Tongue (tissue), 2 donors: ENCODE results near the gene KCNH8. TPM values are rescaled to one million over a fixed set of nuclear protein-coding genes. Genes with fewer than 3 reads are reported as not detected.

Source experiments
- DNase-seq: peaks from one replicate; pipeline ENCODE4 v3.0.0-alpha.2; 2015
- total RNA-seq: library from RNA; depleted of rRNA; stranded (reverse); fragments of >200 nt; gene quantifications from one replicate; pipeline ENCODE4 v1.2.3, GENCODE V29; 2014

Gene KCNH8
- total RNA-seq, 1 donor from 2014 or later: 0.21 TPM

DNA sequence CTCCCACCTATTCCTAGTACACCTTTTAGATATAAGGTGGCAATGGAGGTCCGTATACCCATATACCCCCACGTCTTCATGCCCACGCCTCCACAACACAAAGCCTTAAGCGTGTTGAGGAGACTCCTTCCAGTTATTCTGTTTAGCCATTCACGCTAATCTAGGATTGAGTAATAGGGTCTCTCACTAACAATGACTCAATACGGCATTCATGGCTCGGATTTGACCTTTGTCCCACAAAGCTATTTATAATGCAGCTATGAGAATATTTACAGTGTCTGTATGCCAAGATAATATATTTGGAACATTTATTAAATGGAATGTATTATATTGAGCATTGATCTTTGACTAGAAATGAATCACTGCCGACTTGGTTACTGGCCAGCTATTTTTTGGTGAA is 215.8 kb downstream of the KCNH8 start:
- DNase-seq: no peak

DNA sequence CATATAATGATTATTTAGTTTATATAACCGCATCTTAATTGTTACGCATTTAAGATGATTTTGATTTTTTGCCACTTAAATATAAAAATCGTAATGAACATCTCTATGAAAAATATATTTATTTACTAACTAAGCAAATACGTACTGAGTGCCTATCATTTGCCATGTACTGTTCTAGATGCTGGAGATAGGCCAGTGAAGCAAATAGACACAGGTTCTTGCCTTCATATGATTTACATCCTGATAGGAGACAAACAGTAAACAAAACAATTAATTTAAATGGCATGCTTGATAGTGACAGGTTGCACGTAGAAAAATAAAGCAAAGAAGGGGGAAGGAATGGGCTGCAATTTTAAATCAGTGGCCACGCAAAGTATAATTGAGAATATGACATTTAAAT is 217.2 kb downstream of the KCNH8 start:
- DNase-seq: no peak

DNA sequence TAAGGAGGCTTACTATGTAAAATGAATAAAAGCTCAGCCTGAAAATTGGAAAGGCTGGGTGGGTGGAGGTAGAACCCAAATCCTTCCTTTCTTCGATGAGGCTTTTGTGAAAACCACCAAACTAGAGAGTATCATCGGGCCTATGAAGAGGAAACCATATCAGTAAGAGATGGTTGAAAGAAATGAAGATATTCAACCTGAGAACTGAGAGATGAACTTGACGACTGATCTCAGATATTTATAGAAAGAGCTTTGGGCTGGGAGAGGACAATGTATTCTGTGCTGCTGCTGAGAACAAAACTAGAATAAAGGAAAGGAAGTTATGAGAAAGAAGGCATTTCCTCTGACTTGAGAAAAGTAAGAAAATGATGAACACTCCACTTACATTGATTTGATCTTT is 236.6 kb downstream of the KCNH8 start:
- no peak for DNase-seq

DNA sequence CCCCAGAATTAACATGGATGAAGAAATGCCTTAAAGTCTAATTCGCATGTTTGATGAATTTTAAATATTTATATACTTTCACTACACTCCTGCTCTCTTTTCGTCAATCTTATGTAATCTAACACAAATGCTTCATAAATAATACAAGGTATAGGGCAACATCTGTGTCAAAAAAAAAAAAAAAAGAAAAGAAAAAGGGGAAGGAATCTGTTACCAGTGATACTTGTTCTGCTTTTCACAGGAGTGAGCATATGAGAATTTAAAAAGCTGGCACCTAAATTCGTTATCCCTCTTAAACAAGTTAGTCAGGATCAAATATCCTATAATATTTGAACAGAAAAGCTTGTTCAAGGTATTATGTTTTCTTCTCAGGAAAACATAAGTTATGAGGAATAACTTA is 243.8 kb downstream of the KCNH8 start:
- DNase-seq: no peak

DNA sequence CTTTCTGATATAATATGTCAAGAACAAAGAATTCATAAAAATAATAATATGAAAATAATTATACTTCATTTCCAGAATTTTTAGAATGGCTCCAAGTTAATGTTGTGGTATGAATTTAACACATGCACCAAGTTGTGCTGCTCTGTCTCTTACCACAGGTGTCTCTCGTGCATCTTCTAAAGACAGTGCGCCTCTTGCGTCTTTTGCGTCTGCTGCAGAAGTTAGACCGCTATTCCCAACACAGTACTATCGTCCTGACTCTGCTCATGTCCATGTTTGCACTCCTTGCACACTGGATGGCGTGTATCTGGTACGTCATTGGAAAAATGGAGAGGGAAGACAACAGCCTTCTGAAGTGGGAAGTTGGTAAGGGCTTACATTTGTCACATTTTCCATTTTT is 246.6 kb downstream of the KCNH8 start:
- DNase-seq: no peak

DNA sequence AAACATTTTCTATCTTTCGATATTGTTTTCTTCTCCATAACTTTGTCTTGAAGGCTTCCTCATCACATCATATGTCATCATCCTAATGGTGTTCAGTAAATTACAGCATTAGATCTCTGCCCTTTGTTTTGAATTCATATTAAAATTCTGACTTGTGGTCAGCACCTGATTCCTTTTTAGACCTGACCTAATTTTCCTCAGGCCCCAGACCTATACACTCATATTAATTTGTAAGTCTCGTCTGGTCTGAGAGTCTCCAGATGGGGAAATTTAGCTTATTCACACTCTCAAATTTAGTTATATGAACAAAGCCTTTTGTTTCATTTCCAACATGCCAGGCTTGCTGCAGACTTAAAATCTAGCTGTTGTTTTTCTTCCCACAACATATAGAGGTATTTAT is 248.4 kb downstream of the KCNH8 start:
- no peak for DNase-seq

DNA sequence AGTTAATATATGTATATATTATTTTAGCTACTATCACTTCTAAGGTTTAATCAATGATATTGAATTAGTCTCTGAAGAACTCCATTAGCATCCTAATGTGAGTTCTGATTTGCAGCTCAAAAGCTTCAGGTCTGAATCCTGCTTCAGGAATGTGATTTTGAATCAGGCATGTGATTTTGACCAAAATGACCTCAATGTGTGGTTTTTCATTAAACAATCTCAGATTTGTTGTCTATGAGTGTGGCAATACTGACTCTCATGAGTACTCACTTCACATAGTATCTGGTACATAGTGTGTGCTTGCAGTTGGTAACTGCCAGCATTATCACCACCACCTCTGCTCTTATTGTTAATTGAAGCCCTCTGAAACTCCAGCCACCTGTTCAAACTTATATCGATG is 251.0 kb downstream of the KCNH8 start:
- DNase-seq: no peak

DNA sequence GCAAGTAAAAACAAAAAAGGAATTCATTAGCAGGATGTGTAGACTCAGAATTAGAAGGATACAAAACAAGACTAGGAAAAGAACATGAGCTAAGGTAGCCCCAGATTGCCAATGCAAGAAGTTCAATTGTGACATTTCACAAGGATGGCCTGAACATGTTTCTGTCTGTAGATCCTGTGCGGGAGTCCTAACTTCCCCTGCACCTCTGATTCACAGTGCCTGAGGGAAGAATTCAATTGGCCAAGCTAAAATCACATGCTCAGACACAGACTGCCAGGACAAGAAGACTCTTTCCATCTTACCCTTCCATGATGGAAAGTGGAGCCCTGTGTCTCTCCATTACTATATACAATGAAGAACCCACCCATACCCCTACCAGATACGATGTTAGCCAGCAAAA is 251.5 kb downstream of the KCNH8 start:
- no peak for DNase-seq

DNA sequence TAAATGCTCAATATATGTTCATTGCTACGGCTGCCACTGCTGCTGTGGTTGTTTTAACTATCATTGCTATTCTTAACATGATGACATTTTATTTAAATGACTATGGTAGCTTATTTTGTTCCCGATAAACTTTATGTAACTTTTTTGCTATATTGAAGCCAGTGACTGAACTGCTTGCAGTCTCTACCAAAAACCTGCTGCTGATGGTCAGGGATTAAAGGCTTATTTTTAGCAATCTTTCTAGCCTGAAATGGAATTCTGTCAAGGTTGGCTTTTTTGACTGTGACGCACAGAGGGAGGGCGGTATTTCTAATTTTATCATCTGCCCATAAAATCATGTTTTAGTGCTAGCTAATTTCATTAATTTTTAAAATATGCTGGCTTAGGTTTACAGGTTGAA is 271.8 kb downstream of the KCNH8 start:
- no peak for DNase-seq

DNA sequence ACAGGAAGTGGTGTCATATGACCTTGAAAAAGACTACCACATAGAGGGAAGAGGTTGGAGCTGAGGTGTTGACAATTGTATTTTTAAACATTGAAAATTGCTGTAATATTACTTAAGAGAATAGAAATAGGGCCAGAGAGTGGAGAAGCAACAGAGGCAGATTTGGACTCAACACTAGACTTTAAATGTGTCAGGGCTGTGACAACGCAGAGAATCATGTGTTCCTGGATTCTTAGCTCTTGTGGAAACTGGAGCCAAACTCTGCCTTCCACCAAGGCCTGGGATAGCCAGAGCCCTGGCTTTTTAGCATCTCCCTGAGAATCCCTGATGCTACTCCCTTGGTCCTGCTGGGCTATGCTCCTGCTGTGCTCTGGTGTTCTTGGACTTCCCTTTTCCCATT is 277.5 kb downstream of the KCNH8 start:
- DNase-seq: no peak

DNA sequence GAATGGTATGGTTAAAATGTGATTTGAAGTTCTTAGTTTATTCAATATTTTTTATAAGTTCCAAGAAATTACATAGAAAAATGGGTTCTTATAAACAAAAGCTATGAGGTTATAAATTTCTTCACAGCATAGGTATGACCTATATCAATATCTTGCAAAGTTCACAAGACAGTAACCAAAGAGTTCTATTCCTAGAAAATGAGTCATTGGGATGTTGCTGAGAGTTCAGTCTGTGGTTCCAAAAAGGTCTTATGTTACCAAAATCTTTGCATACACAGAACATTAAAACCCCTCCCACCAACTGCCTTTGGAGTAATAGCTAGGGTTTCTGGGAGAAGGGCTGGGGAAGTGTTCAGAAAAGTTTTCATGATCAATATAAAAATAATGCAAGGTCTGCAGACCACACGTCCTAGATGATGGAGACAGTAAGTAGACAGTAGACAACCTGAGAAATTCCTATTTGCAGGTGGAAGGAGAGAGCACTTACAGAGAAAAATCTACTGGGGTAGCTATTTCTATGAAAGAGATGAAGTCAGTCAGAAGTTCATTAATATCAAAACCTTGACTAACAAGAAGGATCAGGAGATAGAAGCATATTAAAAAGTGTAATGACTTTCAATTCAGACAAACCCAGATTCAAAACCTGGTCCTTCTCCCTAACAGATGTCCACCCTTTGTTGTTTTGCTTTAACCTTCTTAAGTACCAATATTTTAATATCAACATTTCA is 279.3 kb downstream of the KCNH8 start:
- no peak for DNase-seq

DNA sequence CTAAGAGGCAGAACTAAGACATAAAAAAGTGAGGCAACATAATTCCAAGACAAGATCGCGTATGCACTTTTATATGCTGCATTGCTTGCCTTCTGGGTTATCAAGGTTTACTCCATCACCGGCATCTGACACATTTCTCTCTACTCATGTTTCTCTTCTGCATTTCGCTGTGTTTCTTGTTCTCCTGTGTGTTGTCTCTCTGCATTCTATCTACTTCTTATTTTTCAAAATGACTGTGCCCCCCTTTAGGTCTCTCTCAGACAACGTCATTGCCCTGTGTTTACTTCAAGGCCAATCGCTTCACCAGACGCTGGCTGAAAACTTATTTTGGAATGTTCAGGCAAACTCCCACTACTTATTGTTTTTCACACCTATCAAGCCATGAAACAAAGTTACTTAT is 280.4 kb downstream of the KCNH8 start:
- DNase-seq: no peak

DNA sequence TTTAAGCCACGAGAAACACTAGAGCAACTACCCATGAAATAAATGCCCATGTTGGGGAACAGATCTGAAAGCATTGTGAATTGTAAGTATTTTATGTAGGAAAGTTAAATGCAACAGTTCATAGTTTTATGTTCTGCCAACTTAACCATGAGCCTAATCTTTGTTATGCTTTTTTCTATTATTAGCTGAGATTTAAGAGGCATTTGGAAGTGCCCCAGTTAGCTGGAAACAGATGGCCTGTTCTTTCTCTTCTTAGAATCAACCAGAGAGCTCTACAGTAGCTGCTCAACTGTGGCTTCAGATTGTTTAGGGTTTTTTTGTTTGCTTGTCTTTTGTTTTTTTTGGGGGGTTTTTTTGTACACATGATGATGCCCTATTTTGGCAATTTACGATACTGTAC is 284.4 kb downstream of the KCNH8 start:
- peak; percentile 52 for DNase-seq

DNA sequence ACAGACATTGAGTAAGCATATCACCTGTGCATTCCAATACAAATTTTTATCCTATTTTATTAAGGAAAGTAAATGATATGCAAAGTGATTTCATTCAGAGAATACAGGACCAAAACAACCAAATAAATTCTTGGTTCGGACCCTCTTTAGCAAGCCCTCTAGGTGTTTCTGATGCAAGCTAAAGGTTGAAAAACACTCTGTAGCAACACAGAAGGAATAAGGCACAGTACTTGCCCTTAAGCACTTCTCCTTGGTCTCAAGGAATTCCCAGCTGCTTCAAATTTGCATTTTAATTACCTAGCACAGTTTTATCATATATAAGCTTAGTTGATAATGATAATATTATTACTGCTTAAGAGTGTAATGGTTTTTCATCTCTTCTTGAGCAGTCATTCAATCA is 288.4 kb downstream of the KCNH8 start:
- DNase-seq: no peak

DNA sequence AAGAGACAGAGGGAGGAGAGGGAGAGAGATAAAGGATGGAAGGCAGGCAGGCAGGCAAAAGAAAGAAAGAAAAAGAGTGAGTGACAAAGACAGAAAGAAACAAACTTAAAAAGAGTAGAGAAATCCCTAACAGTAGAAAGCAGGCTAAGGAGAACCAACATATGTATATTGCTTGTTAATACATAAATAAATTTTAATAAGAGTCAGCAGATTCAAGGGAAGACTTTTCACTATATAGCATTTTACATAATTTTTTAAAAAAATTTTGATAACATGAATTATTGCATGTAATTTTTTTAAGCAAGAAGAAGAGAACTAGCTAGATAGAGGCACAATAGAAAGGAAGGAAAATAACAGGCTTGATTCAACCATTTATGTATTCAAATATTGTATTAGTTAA is 291.6 kb downstream of the KCNH8 start:
- DNase-seq: no peak

DNA sequence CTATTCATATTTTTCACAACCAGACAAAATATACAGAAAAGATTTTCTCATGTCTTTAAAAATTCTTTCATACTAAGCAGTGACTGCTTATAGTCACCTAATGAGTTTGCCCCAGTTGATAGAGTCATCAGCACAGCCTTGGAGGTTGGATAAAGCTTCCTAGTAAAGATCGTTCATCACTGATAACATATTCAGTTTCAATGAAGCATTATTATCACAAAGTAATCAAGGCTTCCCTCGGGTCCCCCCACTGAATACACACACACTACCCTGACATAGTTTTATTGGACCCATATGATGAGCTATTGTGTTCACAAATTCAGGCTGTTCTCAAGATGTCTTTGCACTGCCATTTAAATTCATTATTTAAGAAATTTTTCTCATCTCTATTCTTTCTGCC is 297.8 kb downstream of the KCNH8 start:
- DNase-seq: no peak

DNA sequence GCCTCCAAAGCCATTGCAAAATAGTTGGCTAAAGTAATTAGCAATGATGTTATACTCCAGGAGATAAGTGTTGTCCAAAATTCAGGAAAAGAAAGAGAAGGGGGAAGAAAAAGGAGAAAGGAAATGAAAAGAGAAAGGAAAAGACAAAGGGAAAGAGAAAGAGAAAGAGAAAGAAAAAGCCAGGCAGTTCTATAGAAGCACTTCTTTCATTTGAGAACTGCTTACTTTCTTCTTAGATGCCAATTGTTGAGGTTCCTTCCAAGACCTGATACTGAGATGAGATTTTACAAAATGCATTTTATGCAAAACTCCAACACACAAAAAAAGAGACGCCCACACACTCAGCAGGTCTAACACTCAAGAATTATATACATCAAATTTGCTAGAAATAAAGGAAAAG is 298.4 kb downstream of the KCNH8 start:
- DNase-seq: no peak

DNA sequence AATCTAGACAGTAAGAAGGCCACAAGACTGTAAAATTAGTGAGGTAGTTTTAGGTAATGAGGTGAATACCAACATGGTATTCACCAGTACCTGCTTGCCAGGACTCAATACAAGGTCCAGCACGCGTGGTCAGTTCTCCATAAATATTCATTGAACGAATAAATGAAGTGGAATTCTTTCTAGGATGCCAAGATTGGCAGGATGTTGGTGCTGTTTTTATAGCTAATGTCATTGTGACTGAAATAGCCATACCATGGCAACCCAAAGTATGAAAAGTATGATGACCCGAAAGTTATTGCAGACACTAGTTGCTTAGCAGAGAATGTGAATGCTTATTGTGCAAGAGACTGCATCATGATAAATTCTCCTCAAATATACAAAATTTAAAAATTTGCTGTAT is 307.2 kb downstream of the KCNH8 start:
- no peak for DNase-seq

DNA sequence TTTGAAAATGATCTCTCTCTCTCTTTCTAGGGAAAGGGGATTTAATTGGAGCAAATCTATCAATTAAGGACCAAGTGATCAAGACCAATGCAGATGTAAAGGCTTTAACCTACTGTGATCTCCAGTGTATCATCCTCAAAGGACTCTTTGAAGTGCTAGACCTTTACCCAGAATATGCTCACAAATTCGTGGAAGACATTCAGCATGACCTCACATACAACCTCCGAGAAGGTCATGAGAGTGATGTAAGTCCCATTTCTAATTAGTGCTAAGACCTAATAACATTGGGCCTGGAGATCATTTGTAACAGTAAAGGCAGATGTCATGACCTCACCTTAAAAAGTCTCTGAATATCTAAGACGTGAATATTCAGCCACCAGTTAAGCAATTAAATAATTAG is 308.4 kb downstream of the KCNH8 start:
- DNase-seq: no peak

DNA sequence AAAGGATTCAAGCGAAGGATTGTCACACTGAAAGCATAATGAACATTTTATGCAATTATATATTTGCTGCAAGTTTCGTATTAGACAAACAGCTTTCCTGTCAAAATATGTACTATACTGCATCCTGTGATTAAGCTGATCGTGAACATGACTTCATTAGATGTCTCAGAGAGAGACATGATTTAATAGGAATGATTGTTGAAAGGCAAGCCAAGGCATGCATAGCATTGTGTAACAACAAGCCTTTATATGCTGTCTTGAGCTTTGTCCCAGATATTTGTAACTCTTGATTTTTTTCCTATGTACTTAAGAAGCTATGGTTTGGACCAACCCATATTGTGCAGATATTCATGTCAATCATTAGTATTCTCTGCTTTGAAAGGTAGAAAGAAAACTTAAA is 309.1 kb downstream of the KCNH8 start:
- peak; percentile 7 for DNase-seq

DNA sequence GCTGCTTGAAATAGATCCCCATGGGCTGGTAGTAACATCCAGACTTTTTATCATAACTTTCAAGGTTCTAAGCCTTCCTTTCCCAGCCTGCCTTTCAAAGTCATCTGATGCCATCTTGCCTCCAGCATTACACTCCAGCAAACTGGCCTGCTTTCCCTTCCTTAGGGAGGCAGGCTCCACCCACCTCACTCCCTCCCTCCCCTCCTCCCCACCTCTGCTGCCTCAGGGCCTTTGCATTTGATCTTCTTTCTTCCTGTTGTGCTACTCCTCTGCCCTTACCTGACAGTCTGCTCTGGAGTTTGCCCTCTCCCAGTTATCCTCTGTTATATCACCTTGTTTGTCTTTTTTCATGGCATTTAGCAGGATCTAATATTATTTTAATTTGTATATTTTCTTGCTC is 319.5 kb downstream of the KCNH8 start:
- no peak for DNase-seq

DNA sequence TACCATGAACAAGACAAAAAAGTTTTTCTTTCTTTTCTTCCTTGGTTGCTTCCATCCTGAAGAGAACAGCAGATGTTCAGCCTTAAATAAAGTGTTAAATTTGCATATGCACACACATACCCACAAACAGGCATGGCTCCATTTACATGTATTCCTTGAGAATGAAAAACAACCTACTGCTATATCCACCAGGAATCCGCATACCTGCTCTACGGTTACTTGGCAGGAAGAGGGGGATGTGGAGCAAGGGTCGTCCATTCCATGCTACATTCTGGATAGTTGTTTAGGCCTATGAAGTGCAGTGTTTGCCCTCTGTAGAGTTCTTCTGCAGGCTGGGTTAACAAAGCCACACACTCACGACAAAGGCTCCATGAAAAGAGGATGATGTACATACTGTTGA is 322.8 kb downstream of the KCNH8 start:
- DNase-seq: no peak

DNA sequence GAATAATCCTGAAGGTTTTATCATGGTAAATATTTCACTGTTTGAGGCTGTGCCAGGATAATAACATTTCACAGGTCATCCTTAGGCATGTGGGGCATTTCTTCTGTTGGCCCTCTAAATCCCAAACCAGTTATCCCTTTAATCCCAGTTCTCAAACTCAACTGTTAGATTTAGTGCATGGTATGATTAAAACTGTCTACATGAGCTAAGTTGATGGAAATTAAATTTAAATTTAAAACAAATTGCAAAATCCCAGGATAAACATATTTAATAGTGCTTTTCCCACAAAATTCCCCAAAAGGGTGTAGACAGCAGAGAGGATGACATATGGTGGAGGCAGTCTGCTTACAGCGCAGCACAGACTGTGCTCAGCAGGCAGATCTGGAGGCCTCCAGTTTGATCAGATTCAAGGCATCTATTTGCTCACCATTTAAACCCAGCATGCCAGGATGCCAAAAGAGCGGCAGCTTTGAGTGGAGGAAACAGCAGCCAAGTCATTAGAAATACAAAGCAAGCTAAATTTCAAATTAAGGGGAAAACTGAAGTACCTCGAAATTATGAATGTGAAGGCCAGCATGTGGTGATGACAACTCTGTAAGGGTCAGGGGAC is 325.8 kb downstream of the KCNH8 start:
- DNase-seq: peak; percentile 2

DNA sequence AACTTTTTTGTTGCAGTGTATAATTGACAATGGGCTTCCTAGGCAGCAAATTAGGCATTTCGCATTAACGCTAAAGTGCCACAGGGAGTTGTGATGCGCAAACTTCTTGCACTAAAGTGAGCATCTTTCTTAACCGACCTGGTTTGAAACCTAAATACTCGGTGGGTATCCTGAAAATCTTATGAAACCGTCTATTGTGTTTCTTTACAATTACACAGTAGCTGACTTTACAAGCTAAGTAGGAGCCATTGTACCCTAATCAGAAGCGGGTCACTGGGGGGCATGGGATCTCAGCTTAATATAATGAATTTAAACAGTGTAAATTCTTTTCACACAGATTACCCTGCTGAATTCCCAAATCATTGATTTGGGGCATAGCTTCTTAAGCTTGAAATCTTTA is 328.0 kb downstream of the KCNH8 start:
- no peak for DNase-seq

DNA sequence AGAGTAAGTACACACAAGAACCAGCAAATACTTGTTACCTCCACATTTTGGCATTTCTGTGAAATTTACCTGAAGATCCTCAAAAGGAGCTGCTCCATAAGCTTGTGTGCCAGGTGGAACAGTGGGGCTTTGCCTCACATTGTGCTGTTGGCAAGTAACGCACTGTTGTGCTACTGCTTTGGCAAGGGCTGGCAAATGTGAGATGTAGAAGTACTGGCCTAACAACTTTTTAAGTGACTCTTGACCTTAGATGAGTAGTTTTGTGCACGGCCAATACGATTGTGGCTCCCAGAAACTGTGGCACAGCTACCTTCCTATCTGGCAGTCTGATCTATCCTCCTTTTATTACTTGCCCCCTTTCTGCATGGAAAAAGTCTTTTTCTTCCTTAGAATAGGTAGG is 337.0 kb downstream of the KCNH8 start:
- DNase-seq: no peak
